GM15510 (cell line): Measurements from ENCODE around the gene SYVN1.

Source experiments
- POLR2A ChIP-seq: IDR thresholded peaks from 3 replicates; pipeline ENCODE4 v1.6.1; 2011; ENCODE audit warnings: borderline replicate concordance; ENCODE audit not compliant: insufficient read length; ENCODE audit errors: extremely low read depth

SYVN1 gene

GRCh38 chr11:65160643-65161042 is 26.3 kb upstream of the SYVN1 start:
- TF ChIP-seq POLR2A: no peak

- no peak for TF ChIP-seq POLR2A
Observed at GRCh38 chr11:65159012-65159411, 24.7 kb upstream of the SYVN1 start.

DNA sequence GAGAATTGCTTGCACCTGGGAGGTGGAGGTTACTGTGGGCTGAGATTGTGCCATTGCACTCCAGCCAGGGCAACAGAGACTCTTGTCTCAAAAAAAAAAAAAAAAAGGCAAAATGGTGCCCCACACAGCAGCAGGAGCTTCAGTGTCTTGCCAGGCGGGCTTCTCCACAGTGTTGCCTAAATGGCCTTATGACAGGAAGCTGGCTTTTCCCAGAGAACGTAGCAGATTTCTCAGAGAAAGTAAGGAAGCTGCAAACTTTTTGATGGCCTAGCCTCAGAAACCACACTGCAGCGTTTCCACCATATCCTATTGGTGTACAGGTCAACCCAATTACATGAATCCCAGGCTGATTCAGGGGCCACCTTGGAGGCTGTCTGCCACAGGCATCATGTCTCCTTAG is 23.0 kb upstream of the SYVN1 start:
- TF ChIP-seq POLR2A: no peak

DNA sequence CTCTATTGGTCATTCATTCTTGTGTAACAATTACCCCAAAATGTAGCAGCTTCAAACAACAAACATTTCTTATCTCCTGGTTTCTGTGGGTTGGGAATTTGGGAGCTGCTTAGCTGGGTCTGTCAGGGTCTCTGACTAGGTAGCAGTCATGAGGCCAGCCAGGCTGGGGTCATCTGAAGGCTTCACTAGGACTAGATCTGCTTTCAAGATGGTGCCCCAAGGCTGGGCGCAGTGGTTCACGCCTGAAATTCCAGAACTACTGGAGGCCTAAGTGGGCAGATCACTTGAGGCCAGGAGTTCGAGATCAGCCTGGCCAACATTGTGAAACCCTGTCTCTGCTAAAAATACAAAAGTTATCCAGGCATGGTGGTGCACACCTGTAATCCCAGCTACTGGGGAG is 22.6 kb upstream of the SYVN1 start:
- no peak for TF ChIP-seq POLR2A

GRCh38 chr11:65156256-65156655 is 21.9 kb upstream of the SYVN1 start:
- no peak for TF ChIP-seq POLR2A

DNA sequence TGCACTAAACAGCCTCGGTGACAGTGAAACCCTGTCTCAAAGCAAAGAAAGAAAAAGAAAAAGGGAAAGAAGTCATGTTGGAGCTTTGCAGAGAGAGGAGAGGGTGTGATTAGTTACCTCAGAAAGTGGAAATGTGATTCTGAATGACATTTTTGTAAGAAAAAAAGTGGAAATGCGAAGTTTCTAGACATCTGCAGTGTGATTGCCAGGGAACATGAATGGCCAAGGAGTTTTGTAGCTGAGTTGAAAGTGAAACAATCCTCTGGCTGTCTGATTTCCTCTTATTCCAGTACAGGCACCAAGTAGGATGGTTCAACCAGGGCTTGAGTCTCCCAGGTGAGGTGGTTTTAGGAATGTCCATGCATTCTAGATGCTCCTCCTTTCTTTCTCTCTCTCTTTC is 17.8 kb upstream of the SYVN1 start:
- TF ChIP-seq POLR2A: no peak

DNA sequence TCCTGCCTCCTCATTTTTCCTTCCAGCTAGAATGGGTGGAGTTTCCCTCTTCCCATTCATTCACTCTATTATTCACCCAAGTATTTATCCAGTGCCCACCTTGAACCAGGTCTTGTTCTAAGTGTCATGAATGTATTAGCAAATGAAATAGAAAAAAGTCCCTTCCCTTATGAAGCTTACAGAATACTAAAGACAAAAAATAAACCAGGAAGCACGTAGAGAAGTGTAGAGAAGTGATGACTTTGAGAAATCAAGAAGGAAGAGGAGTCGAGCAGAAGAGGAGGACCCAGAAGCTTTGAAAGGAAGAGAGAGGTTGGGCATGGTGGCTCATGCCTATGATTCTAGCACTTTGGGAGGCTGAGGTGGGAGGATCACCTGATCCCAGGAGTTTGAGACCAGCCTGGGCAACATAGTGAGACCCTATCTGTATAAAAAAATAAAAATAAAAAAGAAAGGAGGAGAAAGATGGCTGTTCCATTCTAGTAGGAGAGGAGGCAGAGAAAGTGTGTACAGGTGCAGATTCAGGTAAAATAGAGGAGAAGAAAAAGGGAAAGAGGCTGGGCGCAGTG is 17.1 kb upstream of the SYVN1 start:
- TF ChIP-seq POLR2A: no peak

- no peak for TF ChIP-seq POLR2A
Observed at GRCh38 chr11:65150509-65151299, 16.4 kb upstream of the SYVN1 start.

DNA sequence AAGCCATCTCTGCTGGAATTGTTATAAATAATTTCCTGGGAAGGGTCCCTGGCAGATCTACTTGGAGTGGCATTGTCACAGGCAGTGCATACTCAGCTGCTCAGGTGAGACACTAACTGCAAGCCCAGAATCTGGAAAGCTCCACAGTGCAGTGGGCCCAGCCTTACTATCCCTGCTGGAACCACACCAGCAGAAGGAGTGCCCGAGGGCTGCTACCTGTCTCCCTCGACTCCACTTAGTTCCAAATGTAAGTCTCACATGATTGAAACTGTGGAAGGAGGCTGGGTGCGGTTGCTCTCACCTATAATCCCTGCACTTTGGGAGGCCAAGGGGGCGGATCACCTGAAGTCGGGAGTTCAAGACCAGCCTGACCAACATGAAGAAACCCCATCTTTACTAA is 14.3 kb upstream of the SYVN1 start:
- TF ChIP-seq POLR2A: no peak

DNA sequence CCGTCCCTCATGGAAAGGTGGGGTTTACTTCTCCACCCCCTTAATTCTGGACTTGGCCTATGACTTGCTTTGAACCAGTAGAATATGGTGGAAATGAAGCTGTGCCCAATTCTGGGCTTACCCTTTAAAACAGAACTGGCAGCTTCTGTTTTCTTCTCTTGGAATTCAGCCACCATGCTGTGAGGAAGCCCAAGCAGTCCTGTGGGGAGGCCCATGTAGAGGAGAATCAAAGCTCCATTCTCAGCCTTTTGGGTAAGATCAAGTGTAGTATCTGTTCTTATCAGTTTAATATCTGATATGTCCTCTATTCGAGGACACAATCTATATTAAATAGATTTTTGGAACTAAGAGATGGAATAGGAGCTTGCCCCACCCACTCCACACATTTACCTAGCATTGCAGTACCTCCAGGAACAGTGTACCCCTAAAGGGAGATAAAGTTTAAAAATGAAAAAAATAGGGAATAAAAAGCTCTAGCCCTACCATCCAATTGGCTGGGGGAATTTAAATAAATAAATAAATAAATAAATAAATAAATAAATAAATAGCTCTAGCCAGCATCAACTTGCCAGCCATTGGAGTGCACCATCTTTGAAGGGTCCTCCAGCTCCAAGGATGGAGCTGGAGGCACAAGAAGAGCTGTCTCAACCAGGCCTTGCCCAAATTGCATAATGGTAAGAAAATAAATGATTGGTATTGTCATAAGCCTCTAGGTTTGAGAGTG is 13.2 kb upstream of the SYVN1 start:
- no peak for TF ChIP-seq POLR2A

- TF ChIP-seq POLR2A: no peak
Observed at GRCh38 chr11:65141896-65142494, 7.7 kb upstream of the SYVN1 start.

GRCh38 chr11:65136515-65137096 is 2.3 kb upstream of the SYVN1 start:
- no peak for TF ChIP-seq POLR2A

- TF ChIP-seq POLR2A: no peak
Observed at GRCh38 chr11:65135633-65136145, 1.4 kb upstream of the SYVN1 start.

GRCh38 chr11:65134952-65135632 is 773 bp upstream of the SYVN1 start:
- TF ChIP-seq POLR2A: peak; percentile 68
